Right ventricle myocardium superior (tissue), 1 donor: ENCODE measurements around the gene METTL15. TPM values are rescaled to one million over a fixed set of nuclear protein-coding genes. Genes with fewer than 3 reads are reported as not detected.
"Not testable (repeated sequence)": the region's sequence is repeated elsewhere in the genome, so short reads cannot be mapped to it uniquely, and the experiment has no call there.

Experiments used
- ATAC-seq: fragments of 200-7000 bp; cut with Tn5 transposase; one replicate; pipeline ENCODE4 v1.9.1; 2020; ENCODE audit warnings: mild to moderate bottlenecking; ENCODE audit not compliant: poor library complexity
- DNase-seq: peaks from one replicate; pipeline ENCODE4 v3.0.0-alpha.2; 2020
- intact Hi-C: fragments of 100-400 bp; cut with DNase I; formaldehyde crosslinking; loops from one replicate; pipeline ENCODE4 v1.11.2; 2022
- total RNA-seq: library from RNA; stranded (reverse); fragmentation: NEBNext Ultra II Directional; extraction: Animal tissue kit (Norgen Biotek cat#: 25700); gene quantifications from one replicate; pipeline ENCODE4 v1.2.1, GENCODE V29; 2021
- donor health status: DM: no; HTN: yes; CAD: no; lungs with severe emphysema.

METTL15 gene
- total RNA-seq, 1 donor from 2014 or later, result 8.1 TPM

GRCh38 chr11:28152743-28153142, 44.6 kb downstream of the METTL15 start:
- DNase-seq (no peak), ATAC-seq (no peak)
- intact Hi-C loops, result no loop called here

- DNase-seq, result no peak
- ATAC-seq, result no peak
- intact Hi-C loops, result no loop called here
Observed at GRCh38 chr11:28153586-28153985, 45.4 kb downstream of the METTL15 start.

- DNase-seq (no peak), ATAC-seq (no peak)
- intact Hi-C loops, result no loop called here
Observed at GRCh38 chr11:28168718-28169117, 60.5 kb downstream of the METTL15 start.

- no peak for ATAC-seq
- intact Hi-C loops, result no loop called here
- no peak for DNase-seq
Observed at GRCh38 chr11:28169816-28170215, 61.6 kb downstream of the METTL15 start.

DNA sequence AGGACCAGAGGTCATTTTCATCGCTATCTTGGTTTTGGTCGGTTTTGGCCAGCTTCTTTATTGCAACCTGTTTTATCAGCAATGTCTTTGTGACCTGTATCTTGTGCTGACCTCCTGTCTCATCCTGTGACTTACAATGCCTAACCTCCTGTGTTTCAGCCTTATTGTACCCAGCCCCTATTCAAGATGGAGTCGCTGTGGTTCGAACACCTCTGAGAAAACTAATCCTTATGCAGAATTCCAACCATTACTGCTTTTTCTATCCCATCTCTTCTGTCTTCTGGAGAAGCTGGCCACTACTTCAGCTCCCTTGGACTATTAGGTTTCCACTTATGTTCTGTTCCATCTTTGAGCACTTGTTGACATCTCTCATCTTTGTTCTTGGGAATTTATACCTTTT, 62.6 kb downstream of the METTL15 start:
- no peak for DNase-seq
- ATAC-seq, result no peak
- intact Hi-C loops, result no loop called here

DNA sequence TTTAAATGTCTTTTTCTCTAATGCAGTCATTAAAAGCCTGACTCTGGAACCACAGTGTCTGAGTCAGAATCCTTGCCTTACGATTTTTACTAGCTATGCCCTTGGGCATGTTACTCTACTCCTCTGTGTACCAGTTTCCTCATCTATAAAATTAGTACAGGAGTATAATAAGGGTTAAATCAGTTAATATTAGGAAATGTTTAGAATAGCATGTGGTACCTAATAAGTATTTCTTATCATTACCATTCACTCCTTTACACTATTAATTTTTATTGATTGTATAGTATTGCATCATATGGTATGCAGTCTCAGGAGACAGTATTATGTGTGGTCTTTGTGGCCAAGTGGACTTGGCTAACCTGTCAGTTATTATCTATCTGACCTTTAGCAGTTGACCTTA, 68.2 kb downstream of the METTL15 start:
- ATAC-seq, result no peak
- intact Hi-C loops, result no loop called here

GRCh38 chr11:28195449-28195848, 87.3 kb downstream of the METTL15 start:
- no peak for DNase-seq
- ATAC-seq, result no peak
- intact Hi-C loops, result no loop called here

More for the DNA sequence above, 68.2 kb downstream of the METTL15 start:
- DNase-seq, result no peak

GRCh38 chr11:28209906-28210305, 101.7 kb downstream of the METTL15 start:
- ATAC-seq (no peak), DNase-seq (no peak)
- intact Hi-C loops, result no loop called here

DNA sequence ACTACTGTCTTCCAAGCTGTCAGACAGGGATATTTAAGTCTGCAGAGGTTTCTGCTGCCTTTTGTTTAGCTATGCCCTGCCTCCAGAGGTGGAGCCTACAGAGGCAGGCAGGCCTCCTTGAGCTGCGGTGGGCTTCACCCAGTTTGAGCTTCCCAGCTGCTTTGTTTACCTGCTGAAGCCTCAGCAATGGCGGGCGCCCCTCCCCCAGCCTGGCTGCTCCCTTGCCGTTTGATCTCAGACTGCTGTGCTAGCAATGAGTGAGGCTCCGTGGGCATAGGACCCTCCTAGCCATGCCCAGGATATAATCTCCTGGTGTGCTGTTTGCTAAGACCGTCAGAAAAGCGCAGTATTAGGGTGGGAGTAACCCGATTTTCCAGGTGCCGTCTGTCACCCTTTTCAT, 113.9 kb downstream of the METTL15 start:
- ATAC-seq, intact Hi-C loops, DNase-seq: not testable (repeated sequence)

- intact Hi-C loops, result no loop called here
- no peak for ATAC-seq
- no peak for DNase-seq
Observed at GRCh38 chr11:28223577-28223976, 115.4 kb downstream of the METTL15 start.

DNA sequence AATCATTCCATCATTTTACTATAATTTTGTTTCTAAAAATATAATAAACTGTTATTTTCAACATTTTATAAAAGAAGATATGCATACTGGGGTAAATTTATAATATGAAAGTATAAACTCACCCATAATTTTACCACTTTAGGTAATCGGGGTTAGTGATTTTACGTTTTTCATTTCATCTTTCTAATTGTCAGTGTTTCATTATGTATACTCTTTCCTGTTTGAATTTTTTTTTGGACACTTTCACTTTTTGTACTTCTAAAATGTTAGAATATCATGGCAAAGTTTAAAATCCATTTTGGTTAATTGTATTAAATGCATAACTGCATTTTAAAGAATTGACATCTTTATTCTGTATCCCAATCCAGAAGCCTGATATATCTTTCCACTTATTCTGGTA, 115.8 kb downstream of the METTL15 start:
- ATAC-seq (no peak), DNase-seq (no peak)
- intact Hi-C loops, result no loop called here

DNA sequence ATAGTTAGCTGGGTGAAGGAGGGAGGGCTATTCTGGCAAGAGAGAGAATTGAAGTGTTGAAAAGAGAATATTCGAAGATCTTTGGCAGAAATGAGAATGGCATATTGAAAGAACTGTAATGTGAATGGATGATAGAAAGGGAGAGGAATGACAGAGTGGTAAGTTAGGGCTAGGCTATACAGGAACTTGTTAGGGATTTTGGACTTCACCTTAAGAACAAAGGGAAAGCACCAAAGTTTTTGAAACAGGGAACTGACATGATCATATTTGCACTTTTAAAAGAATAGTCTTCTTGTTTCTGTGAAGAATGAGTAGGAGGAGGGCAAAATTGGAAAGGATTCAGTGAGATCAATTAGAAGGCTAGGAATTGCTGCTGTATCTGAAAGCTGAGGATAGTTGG, 119.3 kb downstream of the METTL15 start:
- no peak for ATAC-seq
- no peak for DNase-seq
- intact Hi-C loops, result no loop called here

DNA sequence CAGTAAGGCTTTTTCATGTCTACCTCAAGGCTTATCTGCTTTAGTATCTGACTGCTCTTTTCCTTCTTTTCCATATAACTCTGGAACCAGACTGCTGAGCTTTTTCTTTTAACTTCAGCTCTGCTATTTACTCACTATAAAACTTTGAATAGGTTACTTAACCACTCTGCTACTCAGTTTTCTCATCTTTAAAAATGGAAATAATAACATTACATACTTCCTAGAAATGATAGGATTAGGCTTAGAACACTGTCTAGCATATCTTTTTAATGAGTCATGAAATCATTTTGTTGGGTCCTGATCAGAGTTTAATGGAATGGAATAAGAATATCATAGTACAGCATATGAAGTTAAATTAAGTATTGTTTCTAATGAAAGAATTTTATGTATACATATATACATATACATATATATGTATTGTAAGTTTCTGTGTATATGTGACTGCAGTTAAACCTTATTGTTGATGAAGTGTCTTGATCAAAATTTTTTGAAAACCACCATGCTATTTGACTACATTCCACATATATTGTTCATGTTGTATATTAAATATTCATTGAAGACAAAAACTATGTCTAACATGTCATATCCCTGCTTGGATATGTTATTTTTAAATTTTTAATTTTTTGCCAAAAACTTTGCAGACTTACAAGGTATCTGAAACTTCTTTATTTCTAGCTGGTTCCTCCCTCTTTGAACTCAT, 120.2 kb downstream of the METTL15 start:
- no peak for DNase-seq
- ATAC-seq, result no peak
- intact Hi-C loops, result no loop called here

DNA sequence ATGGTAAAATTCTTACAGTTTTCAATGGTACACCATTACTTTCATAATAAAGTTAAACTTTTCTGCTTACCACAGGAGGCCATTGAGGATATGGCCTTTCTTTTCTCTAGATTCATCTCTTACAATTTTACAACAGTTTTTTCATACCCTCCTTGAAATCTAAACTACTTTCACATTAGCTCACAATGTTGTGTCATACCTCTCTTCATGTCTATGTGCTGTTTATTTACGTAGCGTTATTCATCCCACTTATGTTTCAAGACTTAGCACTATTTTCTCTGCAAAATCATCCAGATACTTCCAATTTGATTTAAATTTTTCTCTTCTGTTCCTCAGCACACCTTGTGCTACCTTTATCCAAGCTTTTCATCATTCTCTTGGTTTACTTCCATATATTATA, 123.3 kb downstream of the METTL15 start:
- no peak for ATAC-seq

DNA sequence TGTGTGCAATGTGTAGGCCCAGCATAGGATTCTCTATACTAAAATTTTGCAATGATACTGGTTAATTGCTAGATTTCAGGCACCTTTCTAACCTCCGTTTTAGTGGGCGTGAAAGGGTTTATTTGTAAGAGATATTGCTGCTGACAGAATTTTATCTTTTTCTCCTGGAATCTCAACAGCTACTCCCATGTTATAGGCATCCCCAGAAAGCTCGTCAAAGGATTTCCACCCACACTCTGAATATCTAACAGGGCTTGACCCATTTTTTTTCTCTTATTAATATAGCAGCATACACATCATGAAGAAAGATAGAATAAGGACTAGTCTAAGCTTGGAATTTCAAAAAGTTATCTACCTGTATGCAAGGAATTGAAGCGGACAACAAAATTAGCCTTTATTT, 124.5 kb downstream of the METTL15 start:
- intact Hi-C loops, result no loop called here
- ATAC-seq (no peak), DNase-seq (no peak)

More for the DNA sequence above, 123.3 kb downstream of the METTL15 start:
- intact Hi-C loops, result no loop called here
- DNase-seq, result no peak

DNA sequence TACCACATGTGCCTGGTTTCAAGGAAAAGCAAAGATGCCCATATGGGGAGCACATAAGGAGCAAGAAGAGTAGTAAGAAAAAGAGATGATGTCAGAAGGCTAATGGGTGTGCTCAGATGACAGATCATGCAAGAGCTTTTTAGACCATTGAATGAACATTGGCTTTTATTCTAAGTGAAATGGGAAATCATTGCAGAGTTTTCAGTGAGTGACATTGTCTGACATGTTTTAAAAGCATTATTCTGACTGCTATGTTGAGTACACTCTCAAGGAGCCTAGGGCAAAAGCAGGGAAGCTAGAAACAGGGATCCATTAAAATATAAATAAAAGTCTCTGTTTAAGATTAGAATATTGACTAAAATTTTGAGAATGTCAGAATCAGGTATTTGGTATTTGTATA, 133.6 kb downstream of the METTL15 start:
- ATAC-seq, result no peak
- intact Hi-C loops, result no loop called here

DNA sequence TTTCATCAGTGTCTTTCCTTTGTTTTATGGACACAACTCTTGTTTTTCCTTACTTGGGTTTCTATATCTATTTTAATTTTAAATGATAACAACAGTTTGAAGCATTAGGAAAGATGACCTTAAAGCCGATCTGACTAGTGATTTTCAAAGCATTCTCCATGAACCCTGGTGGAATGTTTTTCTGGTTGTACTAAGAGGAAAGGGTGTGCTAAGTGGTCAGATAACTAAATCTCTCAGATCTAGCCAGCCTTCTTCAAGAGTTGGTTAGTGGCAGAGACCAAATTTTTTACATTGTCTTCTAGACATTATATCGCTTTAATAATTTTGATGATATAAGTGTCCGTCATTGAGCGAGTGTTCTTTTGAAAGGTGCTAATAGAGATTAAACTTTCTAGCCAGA, 134.4 kb downstream of the METTL15 start:
- ATAC-seq, result no peak
- intact Hi-C loops, result no loop called here
- DNase-seq, result no peak

More for the DNA sequence above, 133.6 kb downstream of the METTL15 start:
- no peak for DNase-seq

DNA sequence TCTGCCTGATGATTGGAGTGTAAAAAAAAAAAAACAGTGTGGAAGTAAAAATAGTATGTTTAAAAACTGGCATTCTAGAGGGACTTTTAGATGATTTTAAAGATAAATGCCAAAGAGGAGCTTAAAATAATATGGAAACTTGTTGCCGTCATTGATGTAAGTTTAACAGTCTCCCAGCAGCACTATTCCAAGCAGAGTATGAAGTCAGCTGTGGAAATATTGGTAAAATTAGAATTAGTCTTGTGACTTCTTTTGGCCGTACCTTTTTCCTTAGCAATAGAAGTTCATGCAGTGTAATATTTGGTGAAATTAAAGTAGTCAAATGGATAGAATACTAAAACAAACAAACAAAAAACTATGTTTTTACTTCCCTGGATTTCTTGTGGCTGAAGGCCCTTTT, 134.9 kb downstream of the METTL15 start:
- DNase-seq (no peak), ATAC-seq (no peak)
- intact Hi-C loops, result no loop called here

GRCh38 chr11:28243581-28243980, 135.4 kb downstream of the METTL15 start:
- intact Hi-C loops, result no loop called here
- DNase-seq (no peak), ATAC-seq (no peak)

- ATAC-seq (no peak), DNase-seq (no peak)
- intact Hi-C loops, result no loop called here
Observed at GRCh38 chr11:28245131-28245530, 136.9 kb downstream of the METTL15 start.

DNA sequence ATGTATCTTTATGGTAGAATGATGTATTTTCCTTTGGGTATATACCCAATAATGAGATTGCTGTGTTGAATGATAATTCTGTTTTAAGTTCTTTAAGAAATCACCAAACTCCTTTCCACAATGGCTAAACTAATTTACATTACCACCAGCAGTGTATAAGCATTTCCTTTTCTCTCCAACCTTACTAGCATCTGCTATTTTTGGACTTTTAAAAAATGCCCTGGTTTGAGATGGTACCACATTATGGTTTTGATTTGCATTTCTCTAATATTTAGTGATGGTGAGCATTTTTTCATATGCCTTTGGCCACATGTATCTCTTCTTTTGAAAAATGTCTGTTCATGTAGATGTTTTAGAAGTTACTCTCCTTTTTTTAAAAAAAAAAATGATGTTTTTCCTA, 142.0 kb downstream of the METTL15 start:
- intact Hi-C loops, result no loop called here

More for the DNA sequence above, 142.0 kb downstream of the METTL15 start:
- DNase-seq (no peak), ATAC-seq (no peak)
